WTC11 (cell line): ENCODE measurements around the gene UNKL. TPM values are rescaled to one million over a fixed set of nuclear protein-coding genes. Genes with fewer than 3 reads are reported as not detected.
A peak's percentile ranks its signal among the peaks of the same experiment; 100 is the strongest.

ENCODE experiments used
- ATAC-seq: fragments of 200-7000 bp; cut with Tn5 transposase; 2 replicates; pipeline ENCODE4 v1.10.0; 2021; ENCODE audit warnings: mild to moderate bottlenecking, moderate library complexity
- CTCF ChIA-PET: fragments of 300-600 bp; sonication (Branson Sonifier 250); formaldehyde crosslinking; loops from one replicate; lab custom pipeline; 2021; ENCODE audit warnings: antibody characterized with exemption; lab: Charles Lee
- POLR2A ChIA-PET: fragments of 350-600 bp; sonication (Branson Sonifier 250); formaldehyde crosslinking; loops from one replicate; lab custom pipeline; 2021; ENCODE audit warnings: antibody characterized with exemption; lab: Charles Lee
- DNase-seq: peaks from one replicate; pipeline ENCODE4 v3.0.0; 2021; ENCODE audit warnings: low spot score
- H3K27ac Mint-ChIP-seq: 2 replicates; pipeline ENCODE4 v1.8.0; 2021; ENCODE audit warnings: mixed read lengths
- H3K27me3 Mint-ChIP-seq: 2 replicates; pipeline ENCODE4 v1.8.0; 2021; ENCODE audit warnings: low read depth, mild to moderate bottlenecking, moderate library complexity, mixed read lengths
- H3K36me3 Mint-ChIP-seq: 2 replicates; pipeline ENCODE4 v1.8.0; 2021; ENCODE audit warnings: mixed read lengths
- H3K4me1 Mint-ChIP-seq: 2 replicates; pipeline ENCODE4 v1.8.0; 2022; ENCODE audit warnings: mixed read lengths
- H3K4me3 Mint-ChIP-seq: 2 replicates; pipeline ENCODE4 v1.8.0; 2021; ENCODE audit warnings: mild to moderate bottlenecking, moderate library complexity, mixed read lengths
- H3K9me3 Mint-ChIP-seq: 2 replicates; pipeline ENCODE4 v1.8.0; 2021; ENCODE audit warnings: mixed read lengths
- CTCF ChIP-seq: fragments of 200-600 bp; IDR thresholded peaks from 2 replicates; pipeline ENCODE4 v1.8.0; 2022; ENCODE audit warnings: antibody characterized with exemption
- EMX1 ChIP-seq: fragments of 250-450 bp; sonication (Bioruptor Pico); IDR thresholded peaks from 2 replicates; pipeline ENCODE4 v1.8.0; 2021; ENCODE audit warnings: mild to moderate bottlenecking
- ESRRA ChIP-seq: sonication (generic); formaldehyde crosslinking; IDR thresholded peaks from 2 replicates; pipeline ENCODE4 v1.8.1; 2022; ENCODE audit warnings: mild to moderate bottlenecking, missing genetic modification reagents, borderline replicate concordance
- FOXJ3 ChIP-seq: sonication (generic); formaldehyde crosslinking; IDR thresholded peaks from 2 replicates; pipeline ENCODE4 v1.9.0; 2021; ENCODE audit warnings: missing genetic modification reagents, mild to moderate bottlenecking, borderline replicate concordance
- GTF2I ChIP-seq: fragments of 250-450 bp; sonication (Bioruptor Pico); conservative IDR thresholded peaks from 2 replicates; pipeline ENCODE4 v1.4.0; 2021; ENCODE audit warnings: mild to moderate bottlenecking
- IRF2 ChIP-seq: sonication (generic); formaldehyde crosslinking; IDR thresholded peaks from 2 replicates; pipeline ENCODE4 v1.8.0; 2022; ENCODE audit warnings: low read depth, missing genetic modification reagents, borderline replicate concordance
- MYBL2 ChIP-seq: sonication (generic); formaldehyde crosslinking; IDR thresholded peaks from 2 replicates; pipeline ENCODE4 v1.8.1; 2023; ENCODE audit warnings: mild to moderate bottlenecking, moderate library complexity, missing genetic modification reagents
- NFATC4 ChIP-seq: fragments of 250-450 bp; sonication (Bioruptor Pico); IDR thresholded peaks from 2 replicates; pipeline ENCODE4 v1.9.0; 2021; ENCODE audit warnings: mild to moderate bottlenecking
- NR1H2 ChIP-seq: sonication (generic); formaldehyde crosslinking; IDR thresholded peaks from 2 replicates; pipeline ENCODE4 v1.9.0; 2021; ENCODE audit warnings: mild to moderate bottlenecking, moderate library complexity, missing genetic modification reagents
- NR2C2 ChIP-seq: sonication (generic); formaldehyde crosslinking; IDR thresholded peaks from 2 replicates; pipeline ENCODE4 v1.8.0; 2022; ENCODE audit warnings: mild to moderate bottlenecking, missing genetic modification reagents
- PRDM15 ChIP-seq: sonication (generic); formaldehyde crosslinking; IDR thresholded peaks from 2 replicates; pipeline ENCODE4 v1.8.0; 2022; ENCODE audit warnings: missing genetic modification reagents
- RORB ChIP-seq: fragments of 250-450 bp; sonication (Bioruptor Pico); IDR thresholded peaks from 2 replicates; pipeline ENCODE4 v1.9.0; 2021; ENCODE audit warnings: mild to moderate bottlenecking
- ZBTB21 ChIP-seq: sonication (generic); formaldehyde crosslinking; IDR thresholded peaks from 2 replicates; pipeline ENCODE4 v1.8.1; 2023; ENCODE audit warnings: mild to moderate bottlenecking, missing genetic modification reagents, borderline replicate concordance
- ZBTB43 ChIP-seq: sonication (generic); formaldehyde crosslinking; IDR thresholded peaks from 2 replicates; pipeline ENCODE4 v1.8.1; 2023; ENCODE audit warnings: mild to moderate bottlenecking, missing genetic modification reagents
- ZNF121 ChIP-seq: sonication (generic); formaldehyde crosslinking; IDR thresholded peaks from 2 replicates; pipeline ENCODE4 v1.8.0; 2023; ENCODE audit warnings: missing genetic modification reagents
- ZNF263 ChIP-seq: sonication (generic); formaldehyde crosslinking; IDR thresholded peaks from 2 replicates; pipeline ENCODE4 v1.8.1; 2022; ENCODE audit warnings: low read depth, mild to moderate bottlenecking, moderate library complexity, missing genetic modification reagents
- ZNF423 ChIP-seq: fragments of 250-450 bp; sonication (Bioruptor Pico); IDR thresholded peaks from 2 replicates; pipeline ENCODE4 v2.1.2; 2022; ENCODE audit warnings: mild to moderate bottlenecking, moderate library complexity
- total RNA-seq: library from RNA; stranded (reverse); gene quantifications from 3 replicates; pipeline ENCODE4 v1.2.3, GENCODE V29; 2021
- TF ChIP-seq, protein P1 (sequence below): fragments of 250-450 bp; sonication (Bioruptor Pico); conservative IDR thresholded peaks from 2 replicates; pipeline ENCODE4 v1.9.0; 2021; ENCODE audit warnings: mild to moderate bottlenecking
- TF ChIP-seq, protein P2 (sequence below): sonication (generic); formaldehyde crosslinking; IDR thresholded peaks from 2 replicates; pipeline ENCODE4 v1.8.1; 2022; ENCODE audit warnings: low read depth, missing genetic modification reagents, borderline replicate concordance
- TF ChIP-seq, protein P3 (sequence below): sonication (generic); formaldehyde crosslinking; IDR thresholded peaks from 2 replicates; pipeline ENCODE4 v1.8.0; 2023; ENCODE audit warnings: missing genetic modification reagents

The UNKL gene
- total RNA-seq, 1 experiment from 2014 or later: 53.3 TPM

DNA sequence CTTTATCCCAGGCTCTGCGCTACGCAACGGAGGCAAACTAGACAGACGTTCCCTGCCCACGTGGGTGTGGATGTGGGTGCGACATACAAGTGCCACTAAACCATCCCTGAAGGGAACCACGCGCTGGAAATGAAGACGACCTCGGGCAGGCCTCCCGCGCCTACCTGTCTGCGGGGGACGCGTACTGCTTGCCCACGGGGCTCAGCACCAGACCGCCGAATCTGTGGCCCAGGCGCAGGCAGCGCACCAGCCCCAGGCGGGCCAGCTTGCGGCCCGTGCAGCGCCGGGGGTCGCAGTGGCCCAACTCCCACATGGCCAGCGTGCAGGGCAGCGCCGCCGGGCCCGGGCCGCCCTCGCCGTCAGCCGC lies 63.3 kb downstream of the UNKL start (continued):
- TF ChIP-seq ZBTB43 (CRISPR knock-in tag) (no peak), EMX1 (CRISPR knock-in tag) (no peak), GTF2I (CRISPR knock-in tag) (no peak), ZNF263 (no peak), ZNF423 (CRISPR knock-in tag) (no peak), MYBL2 (no peak)

GRCh38 chr16:1350691-1351090 lies 63.8 kb downstream of the UNKL start:
- Mint-ChIP-seq H3K4me3 (peak overlapping the region; percentile 76), H3K4me1 (peaks cover 9% of the 10 kb centered on the region), H3K9me3 (no peaks in the 10 kb centered on the region), H3K36me3 (no peaks in the 10 kb centered on the region; the same call in 1 of the 2 replicates), H3K27me3 (no peaks in the 10 kb centered on the region), H3K27ac (no peak overlapping the region)
- TF ChIP-seq PRDM15 (CRISPR knock-in tag): 0 out of 2 replicates have a peak, but pooled peaks have one; percentile 4
- TF ChIP-seq, protein P1, sequence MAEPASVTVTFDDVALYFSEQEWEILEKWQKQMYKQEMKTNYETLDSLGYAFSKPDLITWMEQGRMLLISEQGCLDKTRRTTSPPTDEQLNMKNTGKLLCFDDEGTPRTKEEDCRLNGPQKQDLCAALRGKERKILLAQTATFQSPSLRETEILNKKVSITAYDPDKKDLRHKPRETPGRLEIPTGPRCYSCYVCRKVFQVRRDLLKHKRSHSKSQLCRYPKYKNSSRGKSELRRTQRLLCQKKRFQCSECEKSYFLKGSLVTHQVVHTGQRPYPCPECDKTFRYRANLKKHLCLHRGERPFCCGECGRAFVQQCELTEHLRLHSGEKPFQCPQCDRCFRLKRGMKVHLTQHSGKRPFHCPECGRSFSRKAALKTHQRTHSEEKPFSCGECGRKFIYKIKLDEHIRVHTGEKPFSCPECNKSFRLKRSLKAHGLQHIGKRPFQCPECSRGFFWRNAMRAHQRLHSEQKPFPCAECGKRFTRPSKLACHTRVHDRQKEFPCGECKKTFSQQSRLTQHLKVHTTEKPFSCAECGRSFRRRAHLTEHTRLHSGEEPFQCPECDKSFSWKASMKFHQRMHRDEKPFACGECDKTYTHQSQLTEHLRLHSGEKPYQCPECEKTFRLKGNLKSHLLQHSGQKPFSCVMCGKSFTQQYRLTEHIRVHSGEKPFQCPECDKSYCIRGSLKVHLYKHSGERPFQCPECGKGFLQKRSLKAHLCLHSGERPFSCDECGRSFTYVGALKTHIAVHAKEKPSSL (CRISPR knock-in tag): no peak
- CTCF ChIA-PET: interaction anchor here (1.6 kb wide), 1 partner anchor 9 kb away, joined by 3 read pairs; no protein-coding TSS in a partner anchor
- POLR2A ChIA-PET: no interaction called here
- DNase-seq (no peak), ATAC-seq (no peak)

DNA sequence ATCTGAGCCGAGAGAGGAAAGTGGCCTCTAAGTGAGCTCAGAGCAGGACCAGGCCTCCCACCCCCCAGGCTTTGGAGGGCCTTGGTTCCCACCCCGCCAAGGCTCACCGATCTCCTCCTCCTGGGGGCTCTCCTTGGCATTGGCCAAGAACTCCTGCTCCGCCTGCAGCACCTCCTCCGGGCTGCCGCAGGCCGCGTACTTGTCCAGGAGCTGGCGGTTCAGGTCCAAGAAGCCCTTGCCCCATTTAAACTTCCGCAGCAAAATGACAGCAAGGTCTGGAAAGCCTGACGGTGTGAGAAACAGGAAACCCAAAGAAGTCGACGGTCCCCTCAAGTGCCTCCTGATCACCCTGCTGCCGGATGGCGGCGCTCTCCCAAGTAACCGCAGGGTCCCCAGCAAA lies 64.6 kb downstream of the UNKL start:
- no peak overlapping the region for H3K27ac Mint-ChIP-seq
- TF ChIP-seq IRF2 (CRISPR knock-in tag): no peak
- no peak for DNase-seq
- H3K4me1 Mint-ChIP-seq: peaks cover 9% of the 10 kb centered on the region
- ChIA-PET CTCF (interaction anchor here (0.5 to 1.6 kb wide), 2 partner anchors 8 to 21 kb away, joined by 3 to 7 read pairs; no protein-coding TSS in a partner anchor), POLR2A (no interaction called here)
- no peak for ATAC-seq
- H3K36me3 Mint-ChIP-seq: no peaks in the 10 kb centered on the region; the same call in 1 of the 2 replicates
- H3K27me3 Mint-ChIP-seq: no peaks in the 10 kb centered on the region
- H3K9me3 Mint-ChIP-seq: no peaks in the 10 kb centered on the region
- H3K4me3 Mint-ChIP-seq: peak overlapping the region; percentile 76

DNA sequence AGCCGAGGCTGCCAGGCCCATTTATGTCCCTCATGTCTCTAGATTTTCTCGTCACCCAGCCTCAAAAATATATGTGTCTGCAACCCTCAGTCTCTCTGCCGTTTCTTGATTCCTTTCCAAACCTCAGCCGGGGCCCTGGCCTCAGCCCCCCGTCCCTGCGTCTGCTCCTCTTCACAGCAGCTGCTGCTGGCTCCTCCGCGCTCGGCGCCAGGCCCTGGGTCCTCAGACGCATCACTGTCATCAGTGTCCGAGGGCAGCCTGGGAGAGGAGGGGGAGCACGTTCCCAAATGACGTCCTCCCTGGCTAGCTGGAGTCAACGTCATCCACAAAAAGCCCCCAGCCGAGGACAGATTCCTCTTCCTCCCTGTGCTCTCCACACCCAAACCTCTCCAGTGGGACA lies 65.2 kb downstream of the UNKL start:
- Mint-ChIP-seq H3K9me3 (no peaks in the 10 kb centered on the region), H3K4me1 (peaks cover 9% of the 10 kb centered on the region), H3K27ac (no peak overlapping the region), H3K27me3 (no peaks in the 10 kb centered on the region), H3K4me3 (no peak overlapping the region), H3K36me3 (no peaks in the 10 kb centered on the region; the same call in 1 of the 2 replicates)
- no peak for DNase-seq
- ATAC-seq: no peak
- POLR2A ChIA-PET: no interaction called here
- CTCF ChIA-PET: interaction anchor here (1.1 to 1.6 kb wide), 2 partner anchors 8 to 12 kb away, joined by 3 read pairs; no protein-coding TSS in a partner anchor
- TF ChIP-seq NR2C2 (CRISPR knock-in tag) (no peak), NR1H2 (CRISPR knock-in tag) (no peak), FOXJ3 (no peak), EMX1 (CRISPR knock-in tag) (no peak), ZNF121 (no peak), RORB (CRISPR knock-in tag) (no peak), ZBTB21 (no peak), ESRRA (no peak), NFATC4 (CRISPR knock-in tag) (no peak), CTCF (no peak)
- TF ChIP-seq, protein P2, sequence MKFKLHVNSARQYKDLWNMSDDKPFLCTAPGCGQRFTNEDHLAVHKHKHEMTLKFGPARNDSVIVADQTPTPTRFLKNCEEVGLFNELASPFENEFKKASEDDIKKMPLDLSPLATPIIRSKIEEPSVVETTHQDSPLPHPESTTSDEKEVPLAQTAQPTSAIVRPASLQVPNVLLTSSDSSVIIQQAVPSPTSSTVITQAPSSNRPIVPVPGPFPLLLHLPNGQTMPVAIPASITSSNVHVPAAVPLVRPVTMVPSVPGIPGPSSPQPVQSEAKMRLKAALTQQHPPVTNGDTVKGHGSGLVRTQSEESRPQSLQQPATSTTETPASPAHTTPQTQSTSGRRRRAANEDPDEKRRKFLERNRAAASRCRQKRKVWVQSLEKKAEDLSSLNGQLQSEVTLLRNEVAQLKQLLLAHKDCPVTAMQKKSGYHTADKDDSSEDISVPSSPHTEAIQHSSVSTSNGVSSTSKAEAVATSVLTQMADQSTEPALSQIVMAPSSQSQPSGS: no peak
- TF ChIP-seq, protein P3, sequence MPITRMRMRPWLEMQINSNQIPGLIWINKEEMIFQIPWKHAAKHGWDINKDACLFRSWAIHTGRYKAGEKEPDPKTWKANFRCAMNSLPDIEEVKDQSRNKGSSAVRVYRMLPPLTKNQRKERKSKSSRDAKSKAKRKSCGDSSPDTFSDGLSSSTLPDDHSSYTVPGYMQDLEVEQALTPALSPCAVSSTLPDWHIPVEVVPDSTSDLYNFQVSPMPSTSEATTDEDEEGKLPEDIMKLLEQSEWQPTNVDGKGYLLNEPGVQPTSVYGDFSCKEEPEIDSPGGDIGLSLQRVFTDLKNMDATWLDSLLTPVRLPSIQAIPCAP (CRISPR knock-in tag): no peak
